Embryonic facial prominence (tissue), 1 donor: ENCODE data around the gene UBE2U.
"Not testable (repeated sequence)": the region's sequence is repeated elsewhere in the genome, so short reads cannot be mapped to it uniquely, and the experiment has no call there.

ENCODE experiments used
- DNase-seq: peaks from one replicate; pipeline ENCODE4 v3.0.0-alpha.2; 2016; ENCODE audit errors: extremely low spot score

Gene UBE2U

DNA sequence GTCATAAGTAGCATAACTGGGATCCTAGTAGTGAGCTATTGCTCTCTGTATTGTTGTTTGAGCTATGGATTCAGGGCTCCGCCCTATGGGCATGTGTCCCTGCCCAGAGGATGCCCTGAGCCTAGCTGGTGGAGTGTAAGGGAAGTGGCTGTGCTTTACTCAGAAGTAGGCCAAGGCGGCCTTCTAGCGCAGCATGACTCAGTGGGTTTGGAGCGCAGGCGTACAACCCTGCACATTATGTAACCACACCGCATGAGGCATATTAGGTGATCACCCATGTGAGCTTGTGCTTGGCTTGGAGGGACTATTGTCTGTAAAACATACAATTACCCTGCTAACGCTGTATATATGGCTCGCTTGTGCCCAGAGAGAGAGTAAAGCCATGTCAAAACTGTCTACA is 11.1 kb upstream of the UBE2U start:
- no peak for DNase-seq

DNA sequence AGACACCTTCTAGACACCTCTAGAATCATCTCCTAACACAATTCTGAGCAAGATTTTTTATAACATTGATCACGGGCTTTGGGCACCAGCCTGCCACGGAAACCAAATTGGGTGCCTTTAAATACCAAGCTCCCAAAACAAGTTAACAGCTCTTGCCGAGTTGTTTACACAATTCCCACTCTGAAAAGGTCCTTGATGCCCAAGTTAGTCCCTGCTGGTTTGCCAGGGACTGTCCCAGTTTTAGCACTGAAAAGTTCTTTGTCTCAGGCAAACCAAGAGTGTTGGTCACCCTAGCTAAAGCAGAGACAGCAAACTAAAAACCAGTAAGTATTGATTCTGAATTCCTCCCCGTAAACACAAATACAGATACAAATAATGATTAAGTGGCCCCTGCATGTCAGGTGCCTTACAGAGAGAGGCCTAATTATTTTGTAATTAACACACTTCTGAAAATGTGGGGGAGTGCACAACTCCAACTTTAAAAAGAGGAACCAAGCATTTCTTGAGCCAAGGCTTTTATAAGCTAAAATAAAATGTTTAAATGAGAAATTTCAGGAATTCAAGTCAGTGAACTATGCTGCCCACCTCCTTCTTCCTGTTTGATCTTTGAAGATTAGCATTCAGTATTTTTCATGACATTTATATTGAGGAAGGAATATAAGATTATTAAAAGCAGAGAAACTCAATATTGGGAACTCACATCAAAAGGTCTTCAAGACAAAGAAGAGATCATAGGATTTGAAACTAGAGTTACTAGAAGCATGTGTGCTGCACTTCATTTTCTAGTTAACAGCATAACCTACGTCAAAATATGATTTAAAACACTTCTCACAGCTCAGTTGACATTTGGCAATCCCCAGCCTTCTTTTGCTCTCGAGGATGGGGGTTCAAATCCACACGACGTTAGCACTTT is 9.0 kb upstream of the UBE2U start:
- DNase-seq, result no peak

DNA sequence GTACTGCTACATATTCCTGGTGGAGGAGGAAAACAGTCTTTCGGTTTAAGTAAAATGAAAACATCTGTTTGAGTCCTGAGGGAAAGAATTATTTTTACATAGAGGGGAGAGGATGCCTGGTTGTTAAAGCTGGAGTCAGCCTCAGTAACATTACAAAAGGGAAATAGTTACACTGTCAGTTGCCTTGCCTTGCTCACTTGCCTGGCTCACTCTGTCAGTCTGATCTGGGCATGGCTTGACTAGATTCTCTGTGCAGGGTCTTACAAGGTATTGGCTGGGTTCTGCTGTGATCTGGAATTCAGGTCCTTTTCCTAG is 8.4 kb upstream of the UBE2U start:
- DNase-seq, result peak; percentile 52

DNA sequence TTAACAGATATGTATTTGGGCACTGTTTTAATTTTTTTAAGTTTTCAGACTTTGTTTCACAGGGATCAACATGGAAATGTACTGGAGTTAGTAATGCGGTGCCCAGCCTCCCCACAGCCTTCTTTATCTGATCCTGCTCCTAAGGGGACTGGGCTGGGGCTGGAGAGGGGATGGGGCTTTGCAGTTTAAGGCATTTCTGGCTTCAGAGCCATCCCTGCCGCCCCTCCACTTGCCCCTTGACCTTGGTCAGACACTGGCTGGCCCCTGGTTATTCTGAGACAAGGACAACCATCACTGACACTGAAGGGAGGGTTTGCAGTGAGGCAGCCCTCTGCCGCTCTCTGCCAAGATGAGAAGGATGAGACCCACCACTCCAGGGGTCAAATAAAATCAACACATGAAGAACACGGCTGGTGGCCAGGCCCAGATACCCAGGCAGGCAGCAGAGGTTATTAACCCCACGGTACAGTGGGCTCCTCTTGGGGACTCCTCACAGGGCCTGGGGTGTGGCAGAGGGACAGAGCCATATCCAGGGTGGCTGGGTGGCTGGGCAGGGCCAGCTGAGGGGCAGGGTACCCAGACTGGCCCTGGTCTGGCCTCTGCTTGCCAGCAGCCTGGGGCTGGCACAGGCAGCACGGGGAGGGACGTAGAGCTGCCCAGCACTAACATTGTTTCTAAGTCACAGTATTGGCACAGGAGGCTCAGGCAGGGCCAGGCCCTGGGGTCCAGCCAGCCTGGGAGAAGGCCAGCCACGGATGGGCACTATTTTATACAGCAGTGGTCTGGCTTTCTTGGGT is 7.2 kb upstream of the UBE2U start:
- no peak for DNase-seq

DNA sequence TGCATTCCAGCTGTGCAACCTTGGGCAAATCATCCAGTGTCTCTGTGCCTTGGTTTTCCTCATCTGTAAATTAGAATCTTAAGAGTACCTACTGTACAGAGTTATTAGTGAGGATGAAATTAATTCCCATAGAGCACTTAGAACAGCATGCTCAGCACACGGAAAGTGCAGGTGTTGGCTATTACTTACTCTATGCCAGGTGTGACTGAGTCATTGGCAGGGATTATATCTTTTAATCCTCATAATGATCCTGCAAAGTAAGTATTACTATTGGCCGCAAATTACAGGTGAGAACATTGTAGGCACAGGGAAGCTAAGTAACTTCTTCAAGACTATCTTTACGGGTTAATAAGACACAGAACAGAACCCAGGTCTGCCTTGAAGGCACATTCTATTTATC is 6.3 kb upstream of the UBE2U start:
- DNase-seq, result no peak

DNA sequence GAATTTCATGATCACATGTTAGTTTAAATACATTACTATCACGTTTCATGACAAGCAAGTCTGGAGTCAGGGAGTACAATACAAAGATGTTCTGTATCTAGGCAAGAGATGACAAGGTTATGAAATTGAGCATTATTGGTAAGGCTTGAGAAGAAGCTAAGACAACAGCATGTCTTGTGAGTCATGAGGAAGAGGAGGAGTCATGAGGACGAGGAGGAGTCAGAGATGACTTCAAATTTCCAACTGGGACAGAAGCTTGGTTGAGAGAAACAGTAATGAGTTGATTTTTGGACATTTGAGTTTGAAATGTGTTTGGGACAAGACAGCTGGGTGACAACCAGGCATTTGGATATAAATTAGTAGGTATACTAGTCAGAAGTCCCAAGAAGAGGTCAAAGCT is 4.3 kb upstream of the UBE2U start:
- DNase-seq, result no peak

DNA sequence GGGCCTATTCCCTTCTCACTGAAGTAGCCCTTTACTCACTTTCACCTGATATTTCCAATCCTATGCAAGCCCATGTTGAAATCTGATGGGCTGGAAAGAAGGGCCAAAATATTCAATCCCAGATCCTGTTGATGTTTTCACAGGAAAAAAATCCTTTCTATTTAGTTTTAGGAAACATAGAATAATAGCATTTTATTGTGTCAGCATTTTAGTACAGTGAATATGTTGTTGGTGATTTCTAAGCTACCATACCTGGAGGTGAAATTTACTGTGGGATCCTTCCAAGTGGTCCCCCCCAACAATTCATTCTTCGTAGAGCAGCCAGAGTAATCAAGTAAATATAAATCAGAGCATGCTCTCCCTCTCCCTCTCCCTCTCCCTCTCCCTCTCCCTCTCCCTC is 3.4 kb upstream of the UBE2U start:
- DNase-seq, result no peak

DNA sequence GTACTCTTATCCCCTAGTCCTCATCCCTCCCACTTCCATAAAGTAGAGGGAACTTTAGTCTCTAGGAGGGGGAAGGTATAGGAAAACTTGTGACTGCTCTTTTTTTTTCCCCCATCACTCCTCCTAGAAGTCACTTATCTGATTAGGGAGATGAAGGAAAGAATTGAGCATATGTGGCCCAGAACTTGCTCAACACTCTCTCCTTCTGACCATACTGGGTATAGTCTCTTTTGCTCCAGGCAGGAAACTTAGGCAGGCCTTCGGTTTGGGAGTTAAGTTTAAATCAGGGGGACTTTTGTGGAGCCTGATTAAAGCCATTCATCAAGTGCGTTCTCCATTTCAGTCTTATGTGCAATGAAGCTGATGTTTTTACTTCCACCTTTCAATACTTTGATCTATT is 5.8 kb downstream of the UBE2U start:
- no peak for DNase-seq

DNA sequence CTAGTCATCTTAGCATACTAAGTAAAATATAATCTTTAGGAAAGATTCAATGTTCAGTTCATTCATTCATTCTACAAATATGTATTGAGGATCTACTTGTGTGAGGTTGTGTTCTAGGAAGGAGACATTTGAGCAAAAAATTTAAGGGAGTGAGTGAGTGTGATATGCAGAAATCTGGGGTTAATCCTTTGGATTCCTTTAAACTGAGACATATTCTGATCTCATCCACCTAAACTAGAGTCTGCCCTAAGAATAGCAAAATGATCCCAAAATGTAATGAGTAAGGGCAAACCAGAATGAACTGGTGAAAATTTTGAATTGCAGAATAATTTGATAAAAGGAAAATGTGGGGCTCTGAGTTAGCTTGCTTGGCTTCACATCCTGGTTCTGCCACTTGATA is 8.6 kb downstream of the UBE2U start:
- no peak for DNase-seq

DNA sequence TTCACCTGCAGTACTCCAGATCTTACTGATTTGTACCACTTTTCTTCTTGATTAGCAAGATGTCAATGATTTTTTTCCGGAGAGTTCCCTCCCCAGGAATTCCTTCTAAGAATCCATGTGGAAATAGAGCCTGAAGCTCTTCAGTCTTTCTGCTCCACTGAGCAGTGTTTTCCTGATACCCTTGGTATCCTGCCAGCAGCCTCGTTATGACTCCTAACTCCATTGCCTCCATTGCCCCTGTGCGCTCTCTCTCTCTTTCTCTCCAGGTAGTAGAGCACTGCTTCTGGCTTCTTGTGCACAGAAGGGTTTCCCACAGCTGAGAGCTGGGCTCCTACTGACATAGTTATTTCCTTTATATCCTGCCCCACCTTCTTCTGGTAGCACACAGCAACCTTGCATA is 12.2 kb downstream of the UBE2U start:
- no peak for DNase-seq

DNA sequence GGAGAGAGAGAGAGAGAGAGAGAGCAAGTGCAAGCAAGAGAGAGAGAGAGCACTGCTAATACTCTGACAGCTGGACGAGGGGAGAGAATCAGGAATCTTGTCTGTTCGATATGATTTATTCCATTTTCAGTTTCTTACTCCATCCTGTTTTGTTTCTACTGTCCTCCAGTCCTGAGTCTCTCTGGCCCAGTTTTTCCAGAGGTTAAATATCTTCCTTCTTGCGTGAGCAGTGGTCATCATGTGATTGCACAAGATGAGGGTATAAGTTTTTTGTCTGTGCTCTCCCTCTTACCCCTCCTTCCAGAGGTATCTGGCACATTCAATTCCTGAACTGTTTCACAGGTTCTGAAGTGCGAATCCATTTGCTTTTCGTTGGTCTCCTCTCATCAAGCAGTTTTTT is 16.8 kb downstream of the UBE2U start:
- no peak for DNase-seq

DNA sequence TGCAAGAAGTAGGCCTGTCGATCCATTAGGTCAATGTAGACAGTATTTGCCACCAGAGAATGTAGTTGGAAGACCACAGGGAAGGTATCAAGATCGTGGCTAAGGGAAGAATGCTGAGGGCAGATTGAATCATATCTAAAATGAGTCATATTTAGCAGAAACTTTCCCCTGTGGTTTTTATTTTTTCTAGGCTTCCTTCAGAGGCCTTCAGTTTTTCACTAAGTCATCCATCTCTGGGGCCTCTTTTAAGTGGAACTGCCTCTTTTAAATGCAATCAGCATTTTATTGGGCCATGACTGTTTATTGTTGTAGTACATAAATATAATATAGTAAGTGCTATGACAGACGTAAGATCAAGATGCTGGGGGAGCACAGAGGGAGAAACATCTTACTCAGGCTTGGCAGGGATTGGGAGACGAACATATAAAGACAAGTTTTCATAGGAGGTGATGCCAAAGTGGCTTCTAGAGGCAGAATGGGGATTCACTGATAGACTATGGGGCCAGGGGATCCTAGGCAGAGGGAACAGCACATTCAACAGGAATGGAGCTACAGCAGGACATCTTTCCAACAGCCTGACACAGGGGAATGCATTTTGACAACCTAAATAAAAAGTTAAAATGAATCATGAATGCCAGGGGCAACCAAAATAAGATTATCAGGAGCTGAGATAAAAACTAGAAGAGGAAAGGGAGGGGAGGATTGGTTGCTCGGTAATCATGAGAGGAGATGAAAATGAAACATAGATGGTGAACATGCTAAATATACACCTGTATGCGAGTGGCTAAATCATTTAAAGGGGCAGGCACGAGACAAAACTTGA is 20.1 kb downstream of the UBE2U start:
- no peak for DNase-seq

DNA sequence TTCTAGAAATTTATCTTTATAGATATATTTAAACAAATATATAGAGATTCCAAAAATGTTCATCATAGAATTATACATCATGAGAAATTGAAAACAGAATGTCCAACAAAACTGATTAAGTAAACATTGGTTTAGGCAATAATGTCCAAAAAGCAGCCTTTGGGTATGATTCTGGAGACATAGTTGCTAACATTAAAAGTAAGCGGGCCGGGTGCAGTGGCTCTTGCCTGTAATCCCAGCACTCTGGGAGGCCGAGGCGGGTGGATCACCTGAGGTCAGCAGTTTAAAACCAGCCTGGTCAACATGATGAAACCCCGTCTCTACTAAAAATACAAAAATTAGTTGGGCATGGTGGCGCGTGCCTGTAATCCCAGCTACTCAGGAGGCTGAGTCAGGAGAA is 20.8 kb downstream of the UBE2U start:
- not testable (repeated sequence) for DNase-seq

DNA sequence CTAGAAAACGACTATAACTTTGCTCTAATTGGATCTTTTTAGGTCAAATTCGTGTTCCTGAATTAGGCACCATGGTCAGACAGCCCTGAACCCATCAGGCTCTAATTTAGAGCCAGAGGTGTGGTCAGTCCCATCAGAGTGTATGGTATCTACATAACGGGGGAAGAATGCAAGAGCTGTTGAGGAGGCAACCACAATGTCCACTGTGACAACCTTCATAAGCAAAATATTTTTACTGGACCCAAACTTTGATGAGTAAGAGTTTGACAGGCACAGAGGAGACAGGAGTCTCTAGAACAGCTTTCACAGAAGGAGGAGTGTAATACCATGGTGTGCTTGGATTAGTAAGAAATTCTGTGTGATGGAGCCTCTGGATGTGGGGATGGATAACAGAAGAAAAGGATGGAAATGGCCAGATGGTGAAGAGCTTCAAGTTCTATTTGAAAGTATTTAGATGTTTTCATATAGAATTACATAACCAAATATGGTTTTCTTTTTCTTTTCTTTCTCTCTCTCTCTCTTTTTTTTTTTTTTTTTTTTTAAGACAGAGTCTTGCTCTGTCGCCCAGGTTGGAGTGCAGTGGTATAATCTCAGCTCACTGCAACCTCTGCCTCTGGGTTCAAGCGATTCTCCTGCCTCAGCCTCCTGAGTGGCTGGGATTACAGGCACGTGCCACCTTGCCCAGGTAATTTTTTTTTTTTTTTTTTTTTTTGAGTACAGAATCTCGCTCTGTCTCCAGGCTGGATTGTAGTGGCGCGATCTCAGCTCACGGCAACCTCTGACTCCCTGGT is 24.9 kb downstream of the UBE2U start:
- no peak for DNase-seq

DNA sequence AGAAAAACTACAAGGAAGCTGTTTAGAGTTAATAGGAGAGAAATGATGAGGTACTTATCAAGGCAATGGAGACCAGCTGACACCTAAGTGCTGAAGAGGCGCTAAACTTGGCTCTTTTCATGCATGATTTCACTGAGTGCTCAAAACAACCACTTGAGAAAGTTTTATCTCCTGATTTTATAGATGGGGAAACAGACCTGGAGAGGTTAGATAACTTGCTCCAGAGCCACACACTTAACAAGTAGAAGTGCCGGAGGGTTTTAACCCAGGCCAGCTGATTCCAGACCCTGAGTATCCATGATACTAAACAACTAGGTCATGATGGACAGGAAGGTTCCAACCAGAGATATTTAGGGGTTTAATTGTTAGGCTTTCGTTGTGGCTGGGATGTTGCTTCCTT is 25.9 kb downstream of the UBE2U start:
- DNase-seq, result no peak

DNA sequence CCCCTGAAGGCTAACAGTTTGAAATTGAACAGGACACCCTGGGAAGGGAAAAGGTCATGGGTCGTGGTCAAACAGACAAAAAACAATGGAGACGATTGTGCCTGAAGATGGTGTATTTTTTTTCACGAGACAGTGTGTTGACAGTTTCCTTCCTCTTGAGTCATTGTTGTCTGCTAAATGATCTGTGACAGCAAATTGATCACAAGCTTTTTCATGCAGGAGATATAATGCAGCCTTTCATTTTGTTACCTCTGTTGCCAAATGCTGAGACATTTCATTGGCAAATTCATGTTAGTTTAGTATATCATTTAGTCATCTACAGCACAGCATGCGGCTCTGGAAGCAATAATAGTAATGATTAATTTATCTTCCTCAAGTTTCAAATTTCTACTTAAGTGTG is 27.7 kb downstream of the UBE2U start:
- DNase-seq, result no peak

DNA sequence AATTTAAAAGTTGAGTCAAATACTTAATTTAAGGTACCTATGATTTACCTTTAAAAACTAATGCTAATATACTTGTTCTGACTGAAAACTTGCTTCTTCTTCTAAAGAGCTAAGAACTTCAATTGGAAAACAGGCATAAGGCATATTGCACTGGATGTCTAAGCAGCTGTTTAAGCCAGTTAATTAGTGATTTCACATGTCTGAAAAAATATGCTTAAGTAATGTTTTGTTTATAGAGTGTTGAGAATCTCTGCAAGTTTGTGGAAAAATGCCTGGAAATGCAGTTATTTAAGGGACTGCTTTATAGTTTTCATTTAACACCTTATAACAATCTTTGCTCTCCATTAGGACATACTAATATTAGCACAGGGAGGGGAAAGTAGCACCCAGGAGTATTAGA is 28.2 kb downstream of the UBE2U start:
- DNase-seq, result no peak

DNA sequence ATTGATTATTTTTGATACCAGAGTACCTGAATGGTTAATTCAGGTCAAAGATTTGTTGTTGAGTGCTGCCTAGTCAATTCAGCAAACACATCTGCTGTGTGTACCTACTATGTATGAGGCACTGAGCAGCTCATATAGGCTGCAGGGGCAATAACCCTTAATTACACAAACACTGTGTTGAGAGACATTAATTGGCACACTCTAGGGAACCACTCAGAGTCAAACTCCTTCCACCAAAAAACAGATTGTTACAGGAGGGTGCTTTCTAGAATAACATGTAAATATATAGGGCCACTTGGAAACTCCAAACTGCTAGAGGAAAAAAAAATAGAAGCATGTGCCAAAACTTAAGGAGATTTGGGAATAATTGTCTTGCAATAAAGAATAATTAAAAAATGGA is 31.3 kb downstream of the UBE2U start:
- DNase-seq, result no peak

DNA sequence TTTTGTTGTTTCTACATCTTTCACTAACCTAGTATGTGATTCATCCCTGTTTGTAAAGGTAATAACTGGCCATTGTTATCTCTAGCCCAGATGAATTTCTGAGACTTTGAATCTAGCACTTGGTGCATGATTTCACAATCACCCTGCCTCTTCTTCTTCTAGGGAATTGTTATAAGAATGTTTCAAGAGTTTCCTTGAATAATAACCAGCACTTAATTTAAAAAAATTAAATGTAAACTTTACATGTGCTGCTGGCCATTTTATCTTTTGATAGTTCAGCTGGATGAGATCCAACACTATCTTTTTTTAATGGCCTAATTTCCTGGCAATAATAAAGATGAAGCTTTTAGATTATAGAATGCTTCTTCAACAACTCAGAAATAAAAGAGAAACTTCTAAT is 31.8 kb downstream of the UBE2U start:
- no peak for DNase-seq

DNA sequence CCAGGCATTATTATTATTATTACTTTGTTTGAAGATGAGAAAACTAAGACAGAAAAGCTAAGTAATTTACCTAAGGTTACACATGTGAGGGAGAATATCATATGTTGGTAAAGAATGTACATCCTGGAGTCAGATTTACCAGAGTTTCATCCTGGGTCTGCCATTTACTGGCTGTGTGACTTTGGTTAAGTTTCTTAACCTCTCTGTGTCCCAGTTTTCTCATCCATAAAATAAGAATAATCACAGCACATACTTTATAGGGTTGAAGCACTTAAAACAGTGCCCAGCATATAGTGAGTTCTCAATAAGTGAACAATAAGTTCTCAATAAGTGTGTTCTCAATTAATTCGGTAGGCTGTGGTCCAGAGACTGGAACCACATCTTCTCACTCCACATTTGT is 32.5 kb downstream of the UBE2U start:
- DNase-seq, result no peak

DNA sequence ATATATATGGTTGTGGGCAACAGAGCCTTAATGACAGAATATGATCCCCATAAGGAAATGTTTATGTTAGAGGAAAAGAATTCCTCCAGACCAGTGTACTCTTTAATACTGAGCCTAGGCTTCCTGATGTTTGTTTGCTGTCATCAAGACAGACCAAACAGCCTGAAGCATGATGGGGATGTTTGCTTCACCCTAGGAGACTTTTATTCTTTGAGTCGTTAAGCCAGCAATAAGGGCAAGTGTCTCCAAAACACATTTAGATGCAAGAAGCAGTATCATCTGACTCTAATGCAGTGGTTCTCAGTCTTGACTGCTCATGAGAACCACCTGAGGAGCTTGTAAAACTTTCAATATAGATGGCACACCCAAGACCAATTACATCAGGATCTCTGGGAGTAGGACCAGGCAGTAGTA is 33.1 kb downstream of the UBE2U start:
- DNase-seq, result no peak

DNA sequence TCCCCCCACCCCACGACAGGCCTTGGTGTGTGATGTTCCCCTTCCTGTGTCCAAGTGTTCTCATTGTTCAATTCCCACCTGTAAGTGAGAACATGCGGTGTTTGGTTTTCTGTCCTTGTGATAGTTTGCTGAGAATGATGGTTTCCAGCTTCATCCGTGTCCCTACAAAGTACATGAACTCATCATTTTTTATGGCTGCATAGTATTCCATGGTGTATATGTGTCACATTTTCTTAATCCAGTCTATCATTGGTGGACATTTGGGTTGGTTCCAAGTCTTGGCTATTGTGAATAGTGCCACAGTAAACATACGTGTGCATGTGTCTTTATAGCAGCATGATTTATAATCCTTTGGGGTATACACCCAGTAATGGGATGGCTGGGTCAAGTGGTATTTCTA is 36.1 kb downstream of the UBE2U start:
- not testable (repeated sequence) for DNase-seq
